ENCODE results near the gene INPP5D. TPM values are rescaled to one million over a fixed set of nuclear protein-coding genes. Genes with fewer than 3 reads are reported as not detected.

Gene INPP5D
- total RNA-seq, 2 donors from 2014 or later: 0.66 to 3.0 TPM

GRCh38 chr2:233233618-233234230 is 173.6 kb downstream of the INPP5D start:
- Histone ChIP-seq H3K4me1 (ENCODE audit: control insufficient read depth, insufficient read depth, low read length) (no peaks in the 10 kb centered on the region), H3K4me3 (ENCODE audit: low read length) (no peak overlapping the region), H3K9ac (ENCODE audit: extremely low read depth, low read length, poor library complexity, severe bottlenecking) (no peak overlapping the region), H3K27me3 (ENCODE audit: control insufficient read depth, insufficient read depth, low read length, poor library complexity, severe bottlenecking) (no peaks in the 10 kb centered on the region), H3K27ac (ENCODE audit: low read depth, low read length) (no peak overlapping the region), H3K36me3 (ENCODE audit: control insufficient read depth, insufficient read depth, low read length) (no peaks in the 10 kb centered on the region), H3K9me3 (ENCODE audit: control insufficient read depth, low read length) (no peaks in the 10 kb centered on the region)
- no peak overlapping the region for H3K27ac Mint-ChIP-seq
- WGBS, 2 experiments (ENCODE audit: insufficient coverage in 1 of 2, insufficient read length in 1 of 2): 89 to 92% methylated on average over 3 to 4 of the region's 4 CpGs
- no peak for TF ChIP-seq CTCF (conservative IDR thresholded peaks at IDR 0.05)
- H3K4me3 Mint-ChIP-seq: no peak overlapping the region
- no peaks in the 10 kb centered on the region for H3K9me3 Mint-ChIP-seq
- no peaks in the 10 kb centered on the region for H3K27me3 Mint-ChIP-seq (ENCODE audit: insufficient read depth)
- H3K4me1 Mint-ChIP-seq: peaks cover 4% of the 10 kb centered on the region
- no peak for DNase-seq
- no peaks in the 10 kb centered on the region for H3K36me3 Mint-ChIP-seq (ENCODE audit: low read depth)

GRCh38 chr2:233234264-233234663 is 174.1 kb downstream of the INPP5D start:
- 98% methylated on average over 2 of the region's 2 CpGs; no CpG with 5 or more reads in 1 of the 2 experiments for WGBS, 2 experiments (ENCODE audit: insufficient coverage in 1 of 2, insufficient read length in 1 of 2)
- no peak for TF ChIP-seq CTCF (conservative IDR thresholded peaks at IDR 0.05)
- H3K4me1 Mint-ChIP-seq: peaks cover 4% of the 10 kb centered on the region
- no peak overlapping the region for H3K4me3 Mint-ChIP-seq
- H3K9me3 ChIP-seq (ENCODE audit: control insufficient read depth, low read length): no peaks in the 10 kb centered on the region
- peaks cover 2% of the 10 kb centered on the region for H3K27me3 Mint-ChIP-seq (ENCODE audit: insufficient read depth)
- H3K27ac ChIP-seq (ENCODE audit: low read depth, low read length): no peak overlapping the region
- H3K4me1 ChIP-seq (ENCODE audit: control insufficient read depth, insufficient read depth, low read length): no peaks in the 10 kb centered on the region
- DNase-seq: no peak
- H3K36me3 Mint-ChIP-seq (ENCODE audit: low read depth): no peaks in the 10 kb centered on the region
- no peaks in the 10 kb centered on the region for H3K27me3 ChIP-seq (ENCODE audit: control insufficient read depth, insufficient read depth, low read length, poor library complexity, severe bottlenecking)
- peaks cover 2% of the 10 kb centered on the region for H3K9me3 Mint-ChIP-seq
- no peak overlapping the region for H3K27ac Mint-ChIP-seq
- H3K4me3 ChIP-seq (ENCODE audit: low read length): no peak overlapping the region
- H3K36me3 ChIP-seq (ENCODE audit: control insufficient read depth, insufficient read depth, low read length): no peaks in the 10 kb centered on the region
- no peak overlapping the region for H3K9ac ChIP-seq (ENCODE audit: extremely low read depth, low read length, poor library complexity, severe bottlenecking)

GRCh38 chr2:233234996-233235395 is 174.9 kb downstream of the INPP5D start:
- no peak for DNase-seq
- Mint-ChIP-seq H3K4me3 (no peak overlapping the region), H3K4me1 (peaks cover 4% of the 10 kb centered on the region), H3K36me3 (ENCODE audit: low read depth) (no peaks in the 10 kb centered on the region), H3K27me3 (ENCODE audit: insufficient read depth) (peaks cover 2% of the 10 kb centered on the region), H3K27ac (no peak overlapping the region), H3K9me3 (peaks cover 5% of the 10 kb centered on the region)
- Histone ChIP-seq H3K27me3 (ENCODE audit: control insufficient read depth, insufficient read depth, low read length, poor library complexity, severe bottlenecking) (no peaks in the 10 kb centered on the region), H3K9me3 (ENCODE audit: control insufficient read depth, low read length) (no peaks in the 10 kb centered on the region), H3K9ac (ENCODE audit: extremely low read depth, low read length, poor library complexity, severe bottlenecking) (no peak overlapping the region), H3K36me3 (ENCODE audit: control insufficient read depth, insufficient read depth, low read length) (no peaks in the 10 kb centered on the region), H3K27ac (ENCODE audit: low read depth, low read length) (no peak overlapping the region), H3K4me1 (ENCODE audit: control insufficient read depth, insufficient read depth, low read length) (no peaks in the 10 kb centered on the region), H3K4me3 (ENCODE audit: low read length) (no peak overlapping the region)
- WGBS, 2 experiments (ENCODE audit: insufficient coverage in 1 of 2, insufficient read length in 1 of 2): 90 to 91% methylated on average over 3 of the region's 3 CpGs
- TF ChIP-seq CTCF (conservative IDR thresholded peaks at IDR 0.05): no peak
